Fibroblast of the conjunctiva (primary cell): Measurements from ENCODE around the gene TAAR8.
"Not testable (repeated sequence)": the region's sequence is repeated elsewhere in the genome, so short reads cannot be mapped to it uniquely, and the experiment has no call there.

ENCODE experiments used
- DNase-seq: peaks from one replicate; pipeline ENCODE4 v3.0.0-alpha.2; 2010; ENCODE audit warnings: low read depth

The TAAR8 gene

GRCh38 chr6:132552372-132552771 lies at the start of gene TAAR8:
TSS of gene TAAR8 (plus strand) at chr6:132552672. CDS start at chr6:132552693, 21 bp downstream.
- DNase-seq = no peak

- no peak for DNase-seq
These were observed 47.7 kb upstream of the TAAR8 start for GRCh38 chr6:132504757-132505156.

- no peak for DNase-seq
These were observed 47.3 kb upstream of the TAAR8 start for GRCh38 chr6:132505158-132505557.

GRCh38 chr6:132506461-132506860 lies 46.0 kb upstream of the TAAR8 start:
- no peak for DNase-seq

GRCh38 chr6:132506869-132507808 lies 45.3 kb upstream of the TAAR8 start:
- no peak for DNase-seq

- DNase-seq = no peak
These were observed 41.2 kb upstream of the TAAR8 start for GRCh38 chr6:132511210-132511830.

- DNase-seq = no peak
These were observed 40.6 kb upstream of the TAAR8 start for GRCh38 chr6:132511831-132512220.

GRCh38 chr6:132512342-132512637 lies 40.2 kb upstream of the TAAR8 start:
- no peak for DNase-seq

GRCh38 chr6:132512638-132513632 lies 39.5 kb upstream of the TAAR8 start, which contains the start of gene STX7:
TSS of gene STX7 (minus strand) at chr6:132513116. CDS start at chr6:132503530, 9,586 bp downstream.
- peak; percentile 57 for DNase-seq

- no peak for DNase-seq
These were observed 38.5 kb upstream of the TAAR8 start for GRCh38 chr6:132513831-132514545.

- no peak for DNase-seq
These were observed 37.1 kb upstream of the TAAR8 start for GRCh38 chr6:132515386-132515785.

- peak; percentile 9 for DNase-seq
These were observed 31.5 kb upstream of the TAAR8 start for GRCh38 chr6:132520953-132521352.

- DNase-seq = no peak
These were observed 27.8 kb upstream of the TAAR8 start for GRCh38 chr6:132524646-132525045.

- DNase-seq = no peak
These were observed 26.6 kb upstream of the TAAR8 start for GRCh38 chr6:132525866-132526265.

- DNase-seq = no peak
These were observed 26.0 kb upstream of the TAAR8 start for GRCh38 chr6:132526461-132526860.

GRCh38 chr6:132527791-132528190 lies 24.7 kb upstream of the TAAR8 start:
- DNase-seq = no peak

GRCh38 chr6:132530293-132530974 lies 22.0 kb upstream of the TAAR8 start:
- DNase-seq = peak; percentile 55

GRCh38 chr6:132534546-132534945 lies 17.9 kb upstream of the TAAR8 start:
- not testable (repeated sequence) for DNase-seq

GRCh38 chr6:132537145-132537544 lies 15.3 kb upstream of the TAAR8 start:
- no peak for DNase-seq

GRCh38 chr6:132537977-132538376 lies 14.5 kb upstream of the TAAR8 start, which contains the start of gene TAAR9:
TSS of gene TAAR9 (plus strand) at chr6:132538277. CDS start at chr6:132538290, 13 bp downstream.
- DNase-seq = no peak

GRCh38 chr6:132544826-132545225 lies 7.6 kb upstream of the TAAR8 start:
- no peak for DNase-seq
